ENCODE measurements around the gene DPP6. TPM values are rescaled to one million over a fixed set of nuclear protein-coding genes. Genes with fewer than 3 reads are reported as not detected.

The DPP6 gene
- total RNA-seq, 1 experiment from 2014 or later = not detected

- H3K27ac ChIP-seq (ENCODE audit: low read length) = no peak overlapping the region
- TF ChIP-seq REST (IDR thresholded peaks at IDR 0.05; ENCODE audit: insufficient read depth in 1 of 2, low read depth in 2 of 2, low read length in 1 of 2) = no peak
- TF ChIP-seq SIN3A (IDR thresholded peaks at IDR 0.05; ENCODE audit: borderline replicate concordance, insufficient read depth, low read depth, low read length) = no peak
- no peak for TF ChIP-seq TCF7L2 (IDR thresholded peaks at IDR 0.05; ENCODE audit: low read depth, low read length)
- TF ChIP-seq POLR2AphosphoS5 (IDR thresholded peaks at IDR 0.05; ENCODE audit: low read depth, low read length) = no peak
- no peak for TF ChIP-seq CTCF (IDR thresholded peaks at IDR 0.05)
- DNase-seq (ENCODE audit: low read depth, low spot score) = no peak
- intact Hi-C loops (cut with micrococcal nuclease; ENCODE audit: unreplicated experiment) = no loop called here
- CTCF ChIA-PET = no interaction called here
- ATAC-seq = no peak
- no peaks in the 10 kb centered on the region for H3K36me3 ChIP-seq (ENCODE audit: control insufficient read depth, insufficient read depth, low read length)
- in situ Hi-C loops (cut with HindIII; ENCODE audit: low pct_unique_long_range_greater_than_20kb, low sequenced_read_pairs) = no loop called here
- no peaks in the 10 kb centered on the region for H3K9me3 ChIP-seq (ENCODE audit: control insufficient read depth, insufficient read depth, low read depth, low read length)
- BruUV-seq (replicated peaks) = no TSS peak
- H3K4me3 ChIP-seq (ENCODE audit: low read depth in 2 of 2, low read length in 2 of 2) = no peak overlapping the region
- no peaks in the 10 kb centered on the region; the same call in 1 of the 2 replicates for H3K27me3 ChIP-seq (ENCODE audit: control insufficient read depth, insufficient read depth, low read length)
- no peaks in the 10 kb centered on the region for H3K4me1 ChIP-seq (ENCODE audit: control insufficient read depth, insufficient read depth, low read length)
- POLR2A ChIA-PET = no interaction called here
Measured at GRCh38 chr7:154620141-154620755, 568.0 kb downstream of the DPP6 start.

GRCh38 chr7:154623399-154623798, 571.2 kb downstream of the DPP6 start:
- Histone ChIP-seq H3K27me3 (ENCODE audit: control insufficient read depth, insufficient read depth, low read length) (no peaks in the 10 kb centered on the region; the same call in none of the 2 replicates), H3K4me3 (ENCODE audit: low read depth in 2 of 2, low read length in 2 of 2) (no peak overlapping the region), H3K36me3 (ENCODE audit: control insufficient read depth, insufficient read depth, low read length) (no peaks in the 10 kb centered on the region), H3K27ac (ENCODE audit: low read length) (no peak overlapping the region), H3K4me1 (ENCODE audit: control insufficient read depth, insufficient read depth, low read length) (no peaks in the 10 kb centered on the region), H3K9me3 (ENCODE audit: control insufficient read depth, insufficient read depth, low read depth, low read length) (no peaks in the 10 kb centered on the region)
- DNase-seq (ENCODE audit: low read depth, low spot score) = no peak
- CTCF ChIA-PET = no interaction called here
- POLR2A ChIA-PET = no interaction called here
- TF ChIP-seq POLR2AphosphoS5 (IDR thresholded peaks at IDR 0.05; ENCODE audit: low read depth, low read length) = no peak
- TF ChIP-seq REST (IDR thresholded peaks at IDR 0.05; ENCODE audit: insufficient read depth in 1 of 2, low read depth in 2 of 2, low read length in 1 of 2) = no peak
- no peak for TF ChIP-seq SIN3A (IDR thresholded peaks at IDR 0.05; ENCODE audit: borderline replicate concordance, insufficient read depth, low read depth, low read length)
- no peak for TF ChIP-seq CTCF (IDR thresholded peaks at IDR 0.05)
- no peak for TF ChIP-seq TCF7L2 (IDR thresholded peaks at IDR 0.05; ENCODE audit: low read depth, low read length)
- no peak for ATAC-seq
- no TSS peak for BruUV-seq (replicated peaks)
- in situ Hi-C loops (cut with HindIII; ENCODE audit: low pct_unique_long_range_greater_than_20kb, low sequenced_read_pairs) = no loop called here
- intact Hi-C loops (cut with micrococcal nuclease; ENCODE audit: unreplicated experiment) = no loop called here

Data from Panc1 (cell line).